SJCRH30 (cell line): Measurements from ENCODE around the gene KIAA0232. TPM values are rescaled to one million over a fixed set of nuclear protein-coding genes. Genes with fewer than 3 reads are reported as not detected.
A peak's percentile ranks its signal among the peaks of the same experiment; 100 is the strongest.
"Not testable (repeated sequence)": the region's sequence is repeated elsewhere in the genome, so short reads cannot be mapped to it uniquely, and the experiment has no call there.

Experiments used
- DNase-seq, 2 experiments: peaks; one replicate each; pipeline ENCODE4 v3.0.0-alpha.2; 2015 to 2020
- H3K27ac ChIP-seq: fragments of 250-450 bp; sonication (Bioruptor Pico); 2 replicates; pipeline ENCODE4 v1.5.1; 2020; ENCODE audit warnings: mild to moderate bottlenecking, moderate library complexity
- H3K27me3 ChIP-seq: fragments of 250-450 bp; sonication (Bioruptor Pico); 2 replicates; pipeline ENCODE4 v1.5.1; 2020; ENCODE audit warnings: mild to moderate bottlenecking, moderate library complexity
- H3K36me3 ChIP-seq: fragments of 250-450 bp; sonication (Bioruptor Pico); 2 replicates; pipeline ENCODE4 v1.5.1; 2020; ENCODE audit warnings: mild to moderate bottlenecking, moderate library complexity
- H3K4me1 ChIP-seq: fragments of 250-450 bp; sonication (Bioruptor Pico); 2 replicates; pipeline ENCODE4 v1.5.1; 2020; ENCODE audit warnings: mild to moderate bottlenecking, moderate library complexity
- H3K4me3 ChIP-seq: fragments of 250-450 bp; sonication (Bioruptor Pico); 2 replicates; pipeline ENCODE4 v1.5.1; 2020; ENCODE audit warnings: mild to moderate bottlenecking, moderate library complexity
- H3K9me3 ChIP-seq: fragments of 250-450 bp; sonication (Bioruptor Pico); replicated peaks from 2 replicates; pipeline ENCODE4 v1.5.1; 2020; ENCODE audit warnings: mild to moderate bottlenecking, moderate library complexity
- total RNA-seq: library from RNA; depleted of rRNA; stranded (reverse); fragments of >200 nt; shearing (Covaris generic); gene quantifications from 2 replicates; pipeline ENCODE4 v1.2.3, GENCODE V29; 2014

The KIAA0232 gene
- total RNA-seq, 1 experiment from 2014 or later: 28.7 TPM

- not testable (repeated sequence) for H3K27ac ChIP-seq, H3K36me3 ChIP-seq, H3K27me3 ChIP-seq, H3K9me3 ChIP-seq, H3K4me3 ChIP-seq, DNase-seq, H3K4me1 ChIP-seq
Measured at GRCh38 chr4:6890971-6891370, 108.4 kb downstream of the KIAA0232 start.

DNA sequence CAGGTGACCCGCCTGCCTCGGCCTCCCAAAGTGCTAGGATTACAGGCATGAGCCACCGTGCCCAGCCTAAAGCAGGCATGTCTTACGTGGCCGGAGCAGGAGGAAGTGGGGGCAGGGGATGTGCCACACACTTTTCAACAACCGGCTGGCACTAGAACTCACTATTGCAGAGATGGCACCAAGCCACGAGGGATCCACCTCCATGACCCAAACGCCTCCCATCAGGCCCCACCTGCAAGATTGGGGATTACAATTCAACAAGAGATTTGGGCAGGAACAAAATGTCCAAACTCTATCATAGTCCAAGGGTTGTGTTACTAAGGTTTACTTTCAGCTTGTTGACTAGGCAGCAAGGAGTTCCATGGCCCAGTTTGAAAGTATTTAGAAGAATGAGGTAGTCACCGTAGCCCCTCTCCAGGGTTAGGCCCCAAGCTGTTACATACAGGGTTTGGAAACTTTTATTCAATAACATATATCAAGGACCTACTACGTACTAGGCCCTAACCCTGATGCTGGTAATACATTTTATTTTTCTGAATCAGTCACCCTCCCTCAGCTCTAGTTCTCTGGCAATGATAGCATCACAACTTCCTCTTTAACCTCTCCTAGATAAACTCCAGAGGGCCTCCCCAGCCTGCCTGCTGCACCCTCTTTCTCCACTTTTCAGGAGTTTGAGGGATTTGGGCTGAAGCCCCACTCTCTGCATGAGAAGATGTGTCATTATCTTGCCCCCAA, 109.1 kb downstream of the KIAA0232 start:
- no peak for DNase-seq
- Histone ChIP-seq H3K9me3 (no peaks in the 10 kb centered on the region), H3K4me1 (peaks cover 3% of the 10 kb centered on the region; the same call in 1 of the 2 replicates), H3K27ac (no peak overlapping the region), H3K36me3 (no peaks in the 10 kb centered on the region), H3K4me3 (peak overlapping the region; percentile 12; the same call in 1 of the 2 replicates), H3K27me3 (no peaks in the 10 kb centered on the region)

- Histone ChIP-seq H3K27me3 (no peaks in the 10 kb centered on the region), H3K9me3 (no peaks in the 10 kb centered on the region), H3K36me3 (no peaks in the 10 kb centered on the region), H3K4me3 (peak overlapping the region; percentile 12), H3K27ac (no peak overlapping the region), H3K4me1 (peaks cover 3% of the 10 kb centered on the region; the same call in 1 of the 2 replicates)
- peak; percentile 60 to 65 for DNase-seq
Measured at GRCh38 chr4:6892190-6892908, 109.8 kb downstream of the KIAA0232 start.

- Histone ChIP-seq H3K4me3 (no peak overlapping the region; the same call in 1 of the 2 replicates), H3K27ac (no peak overlapping the region), H3K9me3 (no peaks in the 10 kb centered on the region), H3K4me1 (peaks cover 3% of the 10 kb centered on the region; the same call in 1 of the 2 replicates), H3K36me3 (no peaks in the 10 kb centered on the region), H3K27me3 (no peaks in the 10 kb centered on the region)
- DNase-seq: no peak
Measured at GRCh38 chr4:6892909-6893202, 110.3 kb downstream of the KIAA0232 start.

DNA sequence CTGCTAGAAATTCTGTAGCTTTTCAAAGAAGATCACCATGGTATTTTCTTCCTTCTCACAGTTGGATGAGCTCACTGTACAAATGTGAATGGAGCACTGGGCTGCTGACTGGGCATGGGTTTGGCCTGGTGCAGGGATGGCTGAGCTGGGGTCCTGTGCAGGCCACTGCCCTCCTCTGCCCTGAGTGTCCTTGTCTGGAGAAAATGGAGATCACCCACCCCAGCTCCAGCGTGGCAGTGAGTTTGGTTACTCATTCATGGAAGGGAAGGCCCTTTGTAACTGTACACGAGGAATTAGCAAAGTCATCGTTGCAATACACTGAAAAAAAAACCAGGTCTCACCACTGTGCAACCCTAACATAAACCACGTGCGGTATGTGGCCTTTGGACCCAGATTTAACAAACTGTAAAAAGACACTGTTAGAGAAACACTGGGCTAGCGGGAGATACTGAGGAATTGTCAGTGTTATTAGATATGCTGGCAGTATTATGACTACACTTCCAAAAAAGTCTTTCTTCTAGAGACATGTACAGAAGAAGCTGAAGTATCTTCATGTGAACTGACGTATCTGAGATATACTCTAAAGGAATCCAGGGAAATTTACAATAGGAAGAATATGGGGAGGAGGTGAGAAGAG, 111.0 kb downstream of the KIAA0232 start:
- no peaks in the 10 kb centered on the region for H3K27me3 ChIP-seq
- no peaks in the 10 kb centered on the region for H3K9me3 ChIP-seq
- no peaks in the 10 kb centered on the region for H3K36me3 ChIP-seq
- no peak overlapping the region for H3K4me3 ChIP-seq
- no peak for DNase-seq
- H3K4me1 ChIP-seq: peaks cover 3% of the 10 kb centered on the region; the same call in 1 of the 2 replicates
- no peak overlapping the region for H3K27ac ChIP-seq

- H3K4me3 ChIP-seq: no peak overlapping the region
- H3K36me3 ChIP-seq: no peaks in the 10 kb centered on the region
- no peaks in the 10 kb centered on the region for H3K9me3 ChIP-seq
- no peaks in the 10 kb centered on the region for H3K27me3 ChIP-seq
- peaks cover 3% of the 10 kb centered on the region; the same call in 1 of the 2 replicates for H3K4me1 ChIP-seq
- DNase-seq: no peak
- H3K27ac ChIP-seq: no peak overlapping the region
Measured at GRCh38 chr4:6894086-6894478, 111.6 kb downstream of the KIAA0232 start.

- Histone ChIP-seq H3K27me3 (no peaks in the 10 kb centered on the region), H3K4me1 (peaks cover 3% of the 10 kb centered on the region; the same call in 1 of the 2 replicates), H3K4me3 (no peak overlapping the region), H3K27ac (no peak overlapping the region), H3K9me3 (no peaks in the 10 kb centered on the region), H3K36me3 (no peaks in the 10 kb centered on the region)
- no peak for DNase-seq
Measured at GRCh38 chr4:6894528-6895498, 112.3 kb downstream of the KIAA0232 start.

- Histone ChIP-seq H3K4me3 (no peak overlapping the region), H3K9me3 (no peaks in the 10 kb centered on the region), H3K27me3 (no peaks in the 10 kb centered on the region), H3K36me3 (no peaks in the 10 kb centered on the region), H3K4me1 (peaks cover 3% of the 10 kb centered on the region; the same call in 1 of the 2 replicates), H3K27ac (no peak overlapping the region)
- no peak for DNase-seq
Measured at GRCh38 chr4:6896035-6896434, 113.5 kb downstream of the KIAA0232 start.

- DNase-seq: no peak
- Histone ChIP-seq H3K9me3 (no peaks in the 10 kb centered on the region), H3K4me1 (no peaks in the 10 kb centered on the region), H3K27ac (no peak overlapping the region), H3K4me3 (no peak overlapping the region), H3K27me3 (0 out of 2 replicates have a peak, but pooled peaks cover 3% of the 10 kb centered on the region), H3K36me3 (no peaks in the 10 kb centered on the region)
Measured at GRCh38 chr4:6898763-6899162, 116.2 kb downstream of the KIAA0232 start.

DNA sequence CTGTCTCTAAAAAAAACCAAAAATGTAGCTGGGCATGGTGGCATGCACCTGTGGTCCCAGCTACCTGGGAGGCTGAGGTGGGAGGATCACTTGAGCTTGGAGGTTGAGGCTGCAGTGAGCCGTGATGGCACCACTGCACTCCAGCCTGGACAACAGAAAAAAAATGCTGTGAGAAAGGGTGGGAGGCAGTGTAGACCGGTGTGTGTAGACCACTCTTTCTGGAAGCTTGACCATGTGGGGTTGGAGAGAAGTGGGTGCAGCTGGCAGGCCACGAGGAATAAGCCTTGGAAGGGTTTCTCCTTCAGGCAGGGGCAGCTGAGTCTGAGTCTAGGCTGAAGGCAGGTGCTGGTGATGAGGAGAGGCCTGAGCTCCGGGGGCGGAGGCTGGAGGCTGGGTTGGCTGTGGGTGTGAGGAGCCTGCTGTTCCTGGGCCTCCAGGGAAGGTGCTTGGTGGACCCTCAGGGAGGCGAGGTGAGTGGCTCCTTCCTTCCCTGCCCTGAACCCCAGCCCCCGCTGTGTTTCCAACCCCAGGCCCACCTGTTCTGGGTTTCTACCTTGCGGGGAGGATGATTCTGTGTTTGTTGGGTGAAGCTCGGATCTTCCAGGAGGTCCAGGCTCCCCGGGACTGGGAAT, 117.8 kb downstream of the KIAA0232 start:
- Histone ChIP-seq H3K4me3 (no peak overlapping the region), H3K9me3 (no peaks in the 10 kb centered on the region), H3K27ac (no peak overlapping the region), H3K4me1 (no peaks in the 10 kb centered on the region), H3K36me3 (no peaks in the 10 kb centered on the region), H3K27me3 (0 out of 2 replicates have a peak, but pooled peaks cover 3% of the 10 kb centered on the region)
- no peak for DNase-seq

DNA sequence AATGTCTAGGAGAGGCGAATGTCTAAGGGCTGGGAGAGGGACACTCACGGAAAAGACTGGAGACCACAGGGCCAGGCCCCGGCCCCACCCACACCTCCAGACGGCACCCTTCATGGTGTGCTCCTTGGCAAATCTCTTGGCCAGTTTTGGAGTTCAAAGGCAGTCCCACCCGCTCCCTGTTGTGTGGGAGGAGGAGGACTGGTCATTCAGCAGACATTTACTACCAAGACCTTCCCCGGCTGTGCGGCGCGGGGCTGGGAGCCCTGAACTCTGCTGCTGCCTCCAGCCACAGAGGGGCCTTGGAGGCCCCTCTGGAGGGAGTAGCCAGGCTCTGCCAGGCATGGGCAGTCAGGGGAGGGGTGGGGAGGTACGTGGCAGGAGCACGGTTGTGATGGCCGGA, 118.4 kb downstream of the KIAA0232 start:
- H3K9me3 ChIP-seq: no peaks in the 10 kb centered on the region
- no peaks in the 10 kb centered on the region for H3K4me1 ChIP-seq
- no peak overlapping the region for H3K27ac ChIP-seq
- H3K27me3 ChIP-seq: 0 out of 2 replicates have a peak, but pooled peaks cover 3% of the 10 kb centered on the region
- DNase-seq: no peak
- H3K4me3 ChIP-seq: no peak overlapping the region
- no peaks in the 10 kb centered on the region for H3K36me3 ChIP-seq

DNA sequence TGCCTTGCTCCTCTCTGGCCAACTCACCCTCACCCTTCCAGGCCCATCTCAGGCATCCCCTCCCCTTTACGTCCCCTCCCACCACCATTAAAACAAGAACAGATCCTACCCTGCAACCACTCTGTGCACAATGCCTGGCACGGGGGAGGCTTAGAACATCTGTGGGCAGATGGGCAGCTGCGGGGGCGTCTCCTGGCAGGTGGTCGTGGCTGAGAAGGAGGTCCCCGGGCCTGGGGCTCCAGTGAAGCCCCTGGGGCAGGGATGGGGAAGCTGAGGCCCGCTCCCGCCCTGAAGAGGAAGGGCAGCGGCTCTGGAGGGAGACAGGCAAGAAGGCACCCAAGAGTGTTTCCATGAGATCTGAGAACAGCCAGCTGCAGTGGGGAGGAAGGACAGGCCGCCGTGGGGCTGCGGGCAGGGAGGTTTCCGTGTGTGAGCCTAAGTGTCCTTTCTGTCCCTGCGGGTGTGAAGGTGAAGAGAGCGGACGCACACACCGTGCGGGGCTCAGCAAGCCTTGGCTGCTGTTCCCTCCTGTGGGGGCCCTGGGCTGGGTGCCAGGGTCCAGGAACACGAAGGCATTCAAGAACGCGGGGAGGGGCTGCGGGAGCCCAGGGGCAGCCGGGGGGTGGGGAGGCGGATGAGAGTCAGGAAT, 119.3 kb downstream of the KIAA0232 start:
- Histone ChIP-seq H3K36me3 (no peaks in the 10 kb centered on the region), H3K4me1 (no peaks in the 10 kb centered on the region), H3K27ac (no peak overlapping the region), H3K4me3 (no peak overlapping the region), H3K9me3 (no peaks in the 10 kb centered on the region), H3K27me3 (0 out of 2 replicates have a peak, but pooled peaks cover 3% of the 10 kb centered on the region)
- DNase-seq: no peak

DNA sequence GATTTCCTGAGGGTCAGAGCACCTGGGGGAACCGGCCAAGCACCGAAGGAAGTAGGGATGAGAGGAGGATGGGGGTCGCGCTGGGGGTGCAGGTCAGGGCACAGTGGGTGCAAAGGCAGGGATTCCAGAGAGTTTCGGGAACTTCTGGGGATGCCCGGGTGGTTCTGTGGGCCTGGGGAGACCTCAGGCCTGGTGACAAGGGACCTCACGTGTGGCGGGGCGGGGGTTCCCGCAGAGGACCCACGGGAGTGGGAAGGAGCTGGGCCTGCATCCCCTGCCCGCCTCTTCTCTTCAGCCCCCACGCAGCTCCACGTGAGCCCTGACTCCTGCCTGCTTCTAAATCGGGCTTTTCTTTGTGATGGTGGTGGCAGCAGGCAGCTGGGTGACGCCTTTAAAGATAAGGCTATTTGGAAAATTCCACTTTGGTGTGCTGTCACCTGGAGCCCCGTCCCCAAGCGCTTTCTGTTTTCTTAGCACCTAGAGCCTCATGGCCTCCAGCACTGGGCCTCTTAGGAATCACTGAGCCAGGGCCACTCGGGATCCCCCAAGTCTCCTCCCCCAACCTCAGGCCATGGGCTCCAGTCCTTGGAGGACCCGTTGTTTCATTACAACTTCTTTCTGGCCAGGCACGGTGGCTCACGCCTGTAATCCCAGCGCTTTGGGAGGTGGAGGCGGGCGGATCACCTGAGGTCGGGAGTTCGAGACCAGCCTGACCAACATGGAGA, 120.0 kb downstream of the KIAA0232 start:
- Histone ChIP-seq H3K4me3 (no peak overlapping the region), H3K27ac (no peak overlapping the region), H3K36me3 (no peaks in the 10 kb centered on the region), H3K4me1 (no peaks in the 10 kb centered on the region), H3K27me3 (peaks cover 3% of the 10 kb centered on the region; the same call in 1 of the 2 replicates), H3K9me3 (no peaks in the 10 kb centered on the region)
- no peak for DNase-seq
